ENCODE results near the gene RIOX2.

DNA sequence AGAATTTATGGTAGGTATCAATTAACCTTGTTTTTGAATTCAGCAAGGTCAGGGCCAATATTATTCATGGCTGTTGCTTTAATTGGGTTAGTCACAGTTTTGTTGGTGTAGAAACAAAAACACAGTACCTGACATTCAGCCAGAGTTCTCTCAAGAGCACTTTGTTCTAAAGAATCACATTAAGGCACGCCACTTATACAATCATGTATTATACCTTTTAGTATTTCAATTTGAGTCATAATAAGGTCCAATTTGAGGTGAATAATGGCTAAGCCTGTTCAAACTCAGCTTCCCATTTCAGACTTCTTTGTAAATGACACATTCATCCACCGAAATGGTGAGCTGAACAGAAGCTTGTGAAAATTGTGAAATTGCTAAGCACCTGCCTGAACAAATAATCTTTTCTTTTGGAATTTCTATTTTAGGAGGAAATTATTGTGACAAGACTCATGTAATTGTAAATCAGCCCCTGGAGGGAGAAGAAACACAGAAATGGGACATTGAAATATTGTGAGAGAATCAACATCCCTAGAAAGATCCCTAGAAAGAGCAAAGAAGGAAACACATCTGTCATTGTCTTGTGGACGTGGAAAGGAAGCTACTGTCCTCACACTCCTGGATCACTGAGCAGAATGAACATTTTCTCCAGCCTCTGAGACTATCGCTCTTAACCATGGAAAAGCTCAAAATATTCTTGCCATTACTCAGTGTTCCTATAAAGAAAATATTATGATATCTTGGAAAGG lies 29.3 kb downstream of the RIOX2 start:
- TF ChIP-seq, protein P1, sequence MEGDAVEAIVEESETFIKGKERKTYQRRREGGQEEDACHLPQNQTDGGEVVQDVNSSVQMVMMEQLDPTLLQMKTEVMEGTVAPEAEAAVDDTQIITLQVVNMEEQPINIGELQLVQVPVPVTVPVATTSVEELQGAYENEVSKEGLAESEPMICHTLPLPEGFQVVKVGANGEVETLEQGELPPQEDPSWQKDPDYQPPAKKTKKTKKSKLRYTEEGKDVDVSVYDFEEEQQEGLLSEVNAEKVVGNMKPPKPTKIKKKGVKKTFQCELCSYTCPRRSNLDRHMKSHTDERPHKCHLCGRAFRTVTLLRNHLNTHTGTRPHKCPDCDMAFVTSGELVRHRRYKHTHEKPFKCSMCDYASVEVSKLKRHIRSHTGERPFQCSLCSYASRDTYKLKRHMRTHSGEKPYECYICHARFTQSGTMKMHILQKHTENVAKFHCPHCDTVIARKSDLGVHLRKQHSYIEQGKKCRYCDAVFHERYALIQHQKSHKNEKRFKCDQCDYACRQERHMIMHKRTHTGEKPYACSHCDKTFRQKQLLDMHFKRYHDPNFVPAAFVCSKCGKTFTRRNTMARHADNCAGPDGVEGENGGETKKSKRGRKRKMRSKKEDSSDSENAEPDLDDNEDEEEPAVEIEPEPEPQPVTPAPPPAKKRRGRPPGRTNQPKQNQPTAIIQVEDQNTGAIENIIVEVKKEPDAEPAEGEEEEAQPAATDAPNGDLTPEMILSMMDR (conservative IDR thresholded peaks at IDR 0.05; ENCODE audit: low read length) = no peak
- TF ChIP-seq EZH2phosphoT487 (IDR thresholded peaks at IDR 0.05; ENCODE audit: borderline replicate concordance, low read depth, low read length) = no peak

Measured in OCI-LY7 (cell line).